HG02973 (cell line): ENCODE data around the gene KRTAP17-1.
"Not testable (repeated sequence)": the region's sequence is repeated elsewhere in the genome, so short reads cannot be mapped to it uniquely, and the experiment has no call there.

Experiments
- ATAC-seq: cut with Tn5 transposase; IDR thresholded peaks from one replicate; pipeline ENCODE4 v1.9.1; 2021; ENCODE audit warnings: moderate library complexity; ENCODE audit not compliant: unreplicated experiment

Gene KRTAP17-1

GRCh38 chr17:41315204-41315794 is at the start of gene KRTAP17-1:
TSS of gene KRTAP17-1 (minus strand) at chr17:41315710. CDS start at chr17:41315650, 60 bp downstream.
- no peak for ATAC-seq

GRCh38 chr17:41363881-41364280 is 48.4 kb upstream of the KRTAP17-1 start:
- ATAC-seq: no peak

- no peak for ATAC-seq
These were observed 44.9 kb upstream of the KRTAP17-1 start for GRCh38 chr17:41360296-41360995.

- no peak for ATAC-seq
These were observed 39.0 kb upstream of the KRTAP17-1 start for GRCh38 chr17:41354536-41354935.

GRCh38 chr17:41352597-41353366 is 37.3 kb upstream of the KRTAP17-1 start:
- ATAC-seq: no peak

- ATAC-seq: no peak
These were observed 35.7 kb upstream of the KRTAP17-1 start for GRCh38 chr17:41351177-41351576.

- ATAC-seq: not testable (repeated sequence)
These were observed 34.9 kb upstream of the KRTAP17-1 start, which contains the start of gene KRT33A for GRCh38 chr17:41350381-41350878. TSS of gene KRT33A (minus strand) at chr17:41350828. CDS start at chr17:41350767, 61 bp downstream.

- no peak for ATAC-seq
These were observed 32.6 kb upstream of the KRTAP17-1 start for GRCh38 chr17:41347869-41348760.

- ATAC-seq: not testable (repeated sequence)
These were observed 30.9 kb upstream of the KRTAP17-1 start for GRCh38 chr17:41346421-41346820.

GRCh38 chr17:41345992-41346391 is 30.5 kb upstream of the KRTAP17-1 start:
- ATAC-seq: no peak

- no peak for ATAC-seq
These were observed 27.5 kb upstream of the KRTAP17-1 start for GRCh38 chr17:41343029-41343428.

- no peak for ATAC-seq
These were observed 25.7 kb upstream of the KRTAP17-1 start for GRCh38 chr17:41340934-41341861.

- ATAC-seq: no peak
These were observed 25.0 kb upstream of the KRTAP17-1 start for GRCh38 chr17:41340494-41340893.

- ATAC-seq: no peak
These were observed 24.2 kb upstream of the KRTAP17-1 start for GRCh38 chr17:41339571-41340172.

GRCh38 chr17:41338961-41339485 is 23.5 kb upstream of the KRTAP17-1 start:
- no peak for ATAC-seq

- ATAC-seq: no peak
These were observed 20.2 kb upstream of the KRTAP17-1 start for GRCh38 chr17:41335747-41336146.

- no peak for ATAC-seq
These were observed 19.1 kb upstream of the KRTAP17-1 start for GRCh38 chr17:41334385-41335305.

GRCh38 chr17:41333836-41334235 is 18.3 kb upstream of the KRTAP17-1 start:
- no peak for ATAC-seq
